ENCODE measurements around the gene UBR7.

The UBR7 gene

GRCh38 chr14:93219103-93219726 lies 12.2 kb downstream of the UBR7 start:
- no peak overlapping the region for H2AFZ ChIP-seq (ENCODE audit: low read length)
- H3F3A ChIP-seq (ENCODE audit: insufficient read depth, low read length), result no peaks in the 10 kb centered on the region
- H3K9ac ChIP-seq (ENCODE audit: low read length), result no peak overlapping the region
- peaks cover 78% of the 10 kb centered on the region for H3K36me3 ChIP-seq (ENCODE audit: insufficient read depth, low read length)
- no peak overlapping the region for H3K27ac ChIP-seq (ENCODE audit: low read depth, low read length, poor library complexity, severe bottlenecking)
- H4K20me1 ChIP-seq (ENCODE audit: insufficient read depth, low read length), result no peaks in the 10 kb centered on the region
- H3K4me2 ChIP-seq (ENCODE audit: low read length), result no peak overlapping the region
- no peaks in the 10 kb centered on the region for H3K79me2 ChIP-seq (ENCODE audit: insufficient read depth, low read length)
- no peaks in the 10 kb centered on the region for H3K9me3 ChIP-seq (ENCODE audit: low read length)
- no peaks in the 10 kb centered on the region for H3K9me2 ChIP-seq (ENCODE audit: low read depth, low read length)
- no peak overlapping the region for H3K4me3 ChIP-seq (ENCODE audit: low read depth, low read length, poor library complexity, severe bottlenecking)
- no peaks in the 10 kb centered on the region for H3K4me1 ChIP-seq (ENCODE audit: insufficient read depth, low read length, severe bottlenecking)
- no peaks in the 10 kb centered on the region for H3K27me3 ChIP-seq (ENCODE audit: insufficient read depth, low read length)
- TF ChIP-seq, protein P1, sequence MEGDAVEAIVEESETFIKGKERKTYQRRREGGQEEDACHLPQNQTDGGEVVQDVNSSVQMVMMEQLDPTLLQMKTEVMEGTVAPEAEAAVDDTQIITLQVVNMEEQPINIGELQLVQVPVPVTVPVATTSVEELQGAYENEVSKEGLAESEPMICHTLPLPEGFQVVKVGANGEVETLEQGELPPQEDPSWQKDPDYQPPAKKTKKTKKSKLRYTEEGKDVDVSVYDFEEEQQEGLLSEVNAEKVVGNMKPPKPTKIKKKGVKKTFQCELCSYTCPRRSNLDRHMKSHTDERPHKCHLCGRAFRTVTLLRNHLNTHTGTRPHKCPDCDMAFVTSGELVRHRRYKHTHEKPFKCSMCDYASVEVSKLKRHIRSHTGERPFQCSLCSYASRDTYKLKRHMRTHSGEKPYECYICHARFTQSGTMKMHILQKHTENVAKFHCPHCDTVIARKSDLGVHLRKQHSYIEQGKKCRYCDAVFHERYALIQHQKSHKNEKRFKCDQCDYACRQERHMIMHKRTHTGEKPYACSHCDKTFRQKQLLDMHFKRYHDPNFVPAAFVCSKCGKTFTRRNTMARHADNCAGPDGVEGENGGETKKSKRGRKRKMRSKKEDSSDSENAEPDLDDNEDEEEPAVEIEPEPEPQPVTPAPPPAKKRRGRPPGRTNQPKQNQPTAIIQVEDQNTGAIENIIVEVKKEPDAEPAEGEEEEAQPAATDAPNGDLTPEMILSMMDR (IDR thresholded peaks at IDR 0.05; ENCODE audit: low read length), result peak; percentile 78
- no peak for TF ChIP-seq EZH2 (IDR thresholded peaks at IDR 0.05; ENCODE audit: borderline replicate concordance, low read length)

DNA sequence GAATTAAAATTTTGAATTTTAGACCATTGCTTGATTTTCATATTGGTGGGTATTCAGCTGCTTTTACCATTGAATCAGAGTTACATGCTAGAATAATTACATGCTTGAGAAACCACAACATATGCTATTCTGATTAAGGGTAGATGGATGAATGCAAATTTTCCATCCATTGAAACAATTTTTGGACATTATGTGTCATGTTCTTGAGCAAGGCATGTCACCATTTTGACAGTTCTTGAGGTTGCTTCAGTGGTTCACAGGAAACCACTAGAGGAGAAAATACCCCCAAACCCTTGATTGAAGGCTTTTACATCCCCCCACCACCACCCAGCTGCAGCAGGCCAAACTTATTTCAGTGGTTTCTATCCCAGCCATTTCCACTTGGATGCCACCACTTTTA lies 13.5 kb downstream of the UBR7 start:
- Histone ChIP-seq H3K9me3 (ENCODE audit: low read length) (no peaks in the 10 kb centered on the region), H3K9me2 (ENCODE audit: low read depth, low read length) (no peaks in the 10 kb centered on the region), H3K27ac (ENCODE audit: low read depth, low read length, poor library complexity, severe bottlenecking) (no peak overlapping the region), H4K20me1 (ENCODE audit: insufficient read depth, low read length) (no peaks in the 10 kb centered on the region), H3K4me1 (ENCODE audit: insufficient read depth, low read length, severe bottlenecking) (no peaks in the 10 kb centered on the region), H2AFZ (ENCODE audit: low read length) (no peak overlapping the region), H3K4me3 (ENCODE audit: low read depth, low read length, poor library complexity, severe bottlenecking) (no peak overlapping the region), H3K4me2 (ENCODE audit: low read length) (no peak overlapping the region), H3K27me3 (ENCODE audit: insufficient read depth, low read length) (no peaks in the 10 kb centered on the region), H3F3A (ENCODE audit: insufficient read depth, low read length) (no peaks in the 10 kb centered on the region), H3K79me2 (ENCODE audit: insufficient read depth, low read length) (no peaks in the 10 kb centered on the region), H3K9ac (ENCODE audit: low read length) (no peak overlapping the region), H3K36me3 (ENCODE audit: insufficient read depth, low read length) (peaks cover 76% of the 10 kb centered on the region)
- TF ChIP-seq, protein P1 (IDR thresholded peaks at IDR 0.05; ENCODE audit: low read length), result no peak
- no peak for TF ChIP-seq EZH2 (IDR thresholded peaks at IDR 0.05; ENCODE audit: borderline replicate concordance, low read length)

DNA sequence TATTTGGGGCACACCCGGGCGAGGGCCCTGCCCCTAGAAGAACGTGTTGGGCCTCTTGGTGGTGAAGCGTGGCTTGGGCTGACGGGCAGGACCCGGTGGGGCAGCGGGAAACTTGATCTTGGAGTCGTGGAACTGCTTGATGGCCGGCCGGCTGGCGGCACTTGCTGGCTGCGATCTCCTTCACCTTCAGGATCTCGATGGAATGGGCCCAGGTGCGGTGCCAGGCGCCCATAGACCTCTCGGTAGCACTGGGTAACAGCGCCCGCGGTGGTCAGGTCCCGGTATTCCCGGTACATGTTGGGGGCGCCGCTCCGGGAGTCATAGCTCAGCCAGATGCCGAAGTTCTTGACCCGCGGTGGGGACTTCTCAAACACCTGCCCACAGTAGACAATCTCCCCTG lies 16.5 kb downstream of the UBR7 start:
- H3K9me2 ChIP-seq (ENCODE audit: low read depth, low read length), result no peaks in the 10 kb centered on the region
- no peak overlapping the region for H3K27ac ChIP-seq (ENCODE audit: low read depth, low read length, poor library complexity, severe bottlenecking)
- no peak overlapping the region for H3K4me3 ChIP-seq (ENCODE audit: low read depth, low read length, poor library complexity, severe bottlenecking)
- peaks cover 78% of the 10 kb centered on the region for H3K36me3 ChIP-seq (ENCODE audit: insufficient read depth, low read length)
- TF ChIP-seq, protein P1 (IDR thresholded peaks at IDR 0.05; ENCODE audit: low read length), result no peak
- no peak for TF ChIP-seq EZH2 (IDR thresholded peaks at IDR 0.05; ENCODE audit: borderline replicate concordance, low read length)
- no peak overlapping the region for H2AFZ ChIP-seq (ENCODE audit: low read length)
- H3K4me1 ChIP-seq (ENCODE audit: insufficient read depth, low read length, severe bottlenecking), result no peaks in the 10 kb centered on the region
- no peaks in the 10 kb centered on the region for H3K27me3 ChIP-seq (ENCODE audit: insufficient read depth, low read length)
- H4K20me1 ChIP-seq (ENCODE audit: insufficient read depth, low read length), result no peaks in the 10 kb centered on the region
- no peak overlapping the region for H3K4me2 ChIP-seq (ENCODE audit: low read length)
- no peaks in the 10 kb centered on the region for H3K9me3 ChIP-seq (ENCODE audit: low read length)
- H3K9ac ChIP-seq (ENCODE audit: low read length), result no peak overlapping the region
- H3F3A ChIP-seq (ENCODE audit: insufficient read depth, low read length), result no peaks in the 10 kb centered on the region
- H3K79me2 ChIP-seq (ENCODE audit: insufficient read depth, low read length), result no peaks in the 10 kb centered on the region

Data from OCI-LY1 (cell line).